Measurements from ENCODE around the gene NTHL1.
"Not testable (repeated sequence)": the region's sequence is repeated elsewhere in the genome, so short reads cannot be mapped to it uniquely, and the experiment has no call there.

NTHL1 gene

DNA sequence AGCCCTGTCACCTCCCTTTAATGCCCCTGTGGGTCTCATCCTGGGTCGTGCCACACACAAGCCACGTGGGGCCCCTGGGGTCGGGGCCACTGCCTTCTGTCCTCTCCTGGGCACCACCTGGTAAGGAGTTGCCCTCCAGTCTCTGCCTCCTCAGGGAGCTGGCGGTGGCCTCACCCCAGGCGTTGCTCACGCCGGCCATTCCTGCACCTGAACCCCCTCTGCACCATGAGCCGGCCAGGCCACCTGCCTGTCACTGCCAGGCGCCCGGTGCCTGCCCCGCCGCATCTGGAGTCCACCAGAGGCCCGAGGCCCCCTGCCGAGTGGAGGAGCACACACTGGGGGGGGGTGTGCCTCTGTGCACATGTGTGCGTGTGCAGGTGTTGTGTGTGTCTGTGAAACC, 10.5 kb downstream of the NTHL1 start:
- Histone ChIP-seq H3K36me3 (ENCODE audit: control insufficient read depth, insufficient read depth, low read length, severe bottlenecking) (no peaks in the 10 kb centered on the region), H3K4me3 (ENCODE audit: low read length) (no peak overlapping the region), H3K27me3 (replicated peaks; ENCODE audit: control insufficient read depth, insufficient read depth, low read length) (no peaks in the 10 kb centered on the region), H3K9ac (ENCODE audit: low read length) (no peak overlapping the region), H3K9me3 (ENCODE audit: control insufficient read depth, low read length) (no peaks in the 10 kb centered on the region), H3K4me1 (ENCODE audit: control insufficient read depth, insufficient read depth, low read length) (peaks cover 46% of the 10 kb centered on the region)
- no peak for DNase-seq (ENCODE audit: low read depth)

DNA sequence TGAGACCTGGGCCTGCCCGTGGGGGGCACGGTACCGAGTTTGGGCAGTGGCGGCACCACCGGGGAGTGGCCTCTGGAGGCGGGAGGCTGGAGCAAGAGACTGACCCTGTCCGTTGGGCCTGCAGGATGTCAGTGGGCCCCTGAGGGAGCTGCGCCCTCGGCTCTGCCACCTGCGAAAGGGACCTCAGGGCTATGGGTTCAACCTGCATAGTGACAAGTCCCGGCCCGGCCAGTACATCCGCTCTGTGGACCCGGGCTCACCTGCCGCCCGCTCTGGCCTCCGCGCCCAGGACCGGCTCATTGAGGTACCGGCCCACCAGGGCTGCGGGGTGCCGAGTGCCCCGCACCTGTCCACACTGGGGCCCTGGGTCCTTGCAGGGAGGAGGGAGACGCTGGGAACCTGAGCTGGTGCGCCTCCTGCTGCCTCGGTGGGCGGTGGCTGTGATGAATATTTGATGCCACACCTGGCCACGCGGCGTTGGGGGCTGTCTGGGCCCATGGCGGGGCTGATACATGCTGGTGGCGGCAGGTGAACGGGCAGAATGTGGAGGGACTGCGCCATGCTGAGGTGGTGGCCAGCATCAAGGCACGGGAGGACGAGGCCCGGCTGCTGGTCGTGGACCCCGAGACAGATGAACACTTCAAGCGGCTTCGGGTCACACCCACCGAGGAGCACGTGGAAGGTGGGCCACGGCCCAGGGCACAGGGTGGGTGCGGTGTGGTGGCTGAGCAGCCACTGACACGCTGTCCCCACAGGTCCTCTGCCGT, 11.3 kb downstream of the NTHL1 start:
- H3K4me3 ChIP-seq (ENCODE audit: low read length): no peak overlapping the region
- H3K9ac ChIP-seq (ENCODE audit: low read length): peak overlapping the region; percentile 82
- H3K4me1 ChIP-seq (ENCODE audit: control insufficient read depth, insufficient read depth, low read length): peaks cover 46% of the 10 kb centered on the region
- DNase-seq (ENCODE audit: low read depth): no peak
- H3K9me3 ChIP-seq (ENCODE audit: control insufficient read depth, low read length): no peaks in the 10 kb centered on the region
- no peaks in the 10 kb centered on the region for H3K36me3 ChIP-seq (ENCODE audit: control insufficient read depth, insufficient read depth, low read length, severe bottlenecking)
- H3K27me3 ChIP-seq (replicated peaks; ENCODE audit: control insufficient read depth, insufficient read depth, low read length): no peaks in the 10 kb centered on the region

DNA sequence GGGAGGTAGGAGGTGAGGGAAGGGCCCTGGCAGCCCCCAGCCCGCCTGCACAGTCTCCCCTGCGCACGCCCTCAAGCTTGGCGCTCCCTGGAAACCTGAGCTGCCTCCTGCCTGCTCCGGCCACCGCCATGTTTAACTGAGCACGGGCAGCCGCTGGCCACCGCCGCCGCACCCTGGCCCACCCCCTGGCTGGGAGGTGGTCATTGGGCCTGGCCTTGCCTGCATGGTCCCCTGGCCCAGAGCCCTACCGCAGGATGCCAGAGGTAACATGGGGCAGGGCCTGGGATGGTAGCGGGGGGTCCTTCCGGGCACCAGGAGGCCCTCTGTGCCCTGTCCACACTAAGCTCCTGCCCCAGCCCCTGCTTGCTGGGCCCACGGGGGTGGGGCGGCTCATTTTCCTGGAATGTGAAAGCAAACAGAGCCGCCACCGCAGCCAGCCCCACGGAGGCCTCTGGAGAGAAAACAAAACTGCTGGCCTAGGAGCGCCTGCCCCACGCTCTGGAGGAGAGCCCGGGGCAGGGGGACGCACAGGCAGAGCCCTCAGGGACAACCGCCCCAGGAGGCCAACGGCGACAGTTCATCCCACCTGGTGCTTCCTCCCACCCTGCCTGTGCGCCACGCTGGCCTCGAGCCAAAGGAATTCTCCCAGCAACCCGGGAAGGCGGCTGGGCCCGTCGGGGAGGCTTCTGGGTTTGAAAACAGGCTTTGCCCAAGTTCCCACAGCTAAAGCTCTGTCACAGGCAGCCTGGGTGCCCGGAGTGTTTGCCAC, 12.0 kb downstream of the NTHL1 start:
- H3K27me3 ChIP-seq (replicated peaks; ENCODE audit: control insufficient read depth, insufficient read depth, low read length): no peaks in the 10 kb centered on the region
- peaks cover 46% of the 10 kb centered on the region for H3K4me1 ChIP-seq (ENCODE audit: control insufficient read depth, insufficient read depth, low read length)
- DNase-seq (ENCODE audit: low read depth): peak; percentile 97
- H3K4me3 ChIP-seq (ENCODE audit: low read length): peak overlapping the region; percentile 54
- H3K9me3 ChIP-seq (ENCODE audit: control insufficient read depth, low read length): no peaks in the 10 kb centered on the region
- peak overlapping the region; percentile 82 for H3K9ac ChIP-seq (ENCODE audit: low read length)
- no peaks in the 10 kb centered on the region for H3K36me3 ChIP-seq (ENCODE audit: control insufficient read depth, insufficient read depth, low read length, severe bottlenecking)

DNA sequence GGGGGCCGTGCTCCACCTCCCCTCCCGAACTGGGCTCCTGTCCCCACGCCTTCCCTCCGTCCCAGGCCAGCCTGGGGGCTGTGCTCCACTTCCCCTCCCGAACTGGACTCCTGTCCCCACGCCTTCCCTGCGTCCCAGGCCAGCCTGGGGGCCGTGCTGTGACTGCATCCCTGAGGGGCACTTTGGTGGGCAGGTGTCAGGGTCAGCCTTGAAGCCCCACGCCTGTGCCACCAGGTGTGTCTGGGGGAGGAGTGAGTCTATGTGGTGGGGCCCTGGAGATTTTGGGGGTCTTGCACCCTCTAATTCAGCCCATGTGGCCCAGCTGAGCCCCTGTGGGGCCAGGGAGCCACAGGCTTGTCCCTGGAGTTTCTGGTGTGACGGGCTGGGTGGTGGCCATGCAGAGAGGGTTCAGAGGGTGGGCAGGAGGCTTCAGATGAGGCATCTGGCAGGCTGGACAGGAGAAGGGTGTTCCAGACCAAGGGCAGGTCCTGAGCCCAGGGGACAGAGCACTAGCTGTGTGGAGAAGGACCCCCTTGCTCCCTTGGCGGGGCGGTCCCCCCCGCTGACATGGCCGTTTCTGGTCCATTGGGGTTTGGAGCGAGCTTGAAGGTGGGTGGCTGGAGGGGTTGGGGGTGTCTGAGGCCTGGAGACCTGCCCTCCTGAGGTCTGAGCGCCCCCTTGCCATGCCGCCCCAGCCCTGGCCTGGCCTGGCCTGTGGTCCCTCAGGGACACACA, 12.8 kb downstream of the NTHL1 start:
- H3K4me1 ChIP-seq (ENCODE audit: control insufficient read depth, insufficient read depth, low read length): peaks cover 46% of the 10 kb centered on the region
- H3K4me3 ChIP-seq (ENCODE audit: low read length): peak overlapping the region; percentile 54

DNA sequence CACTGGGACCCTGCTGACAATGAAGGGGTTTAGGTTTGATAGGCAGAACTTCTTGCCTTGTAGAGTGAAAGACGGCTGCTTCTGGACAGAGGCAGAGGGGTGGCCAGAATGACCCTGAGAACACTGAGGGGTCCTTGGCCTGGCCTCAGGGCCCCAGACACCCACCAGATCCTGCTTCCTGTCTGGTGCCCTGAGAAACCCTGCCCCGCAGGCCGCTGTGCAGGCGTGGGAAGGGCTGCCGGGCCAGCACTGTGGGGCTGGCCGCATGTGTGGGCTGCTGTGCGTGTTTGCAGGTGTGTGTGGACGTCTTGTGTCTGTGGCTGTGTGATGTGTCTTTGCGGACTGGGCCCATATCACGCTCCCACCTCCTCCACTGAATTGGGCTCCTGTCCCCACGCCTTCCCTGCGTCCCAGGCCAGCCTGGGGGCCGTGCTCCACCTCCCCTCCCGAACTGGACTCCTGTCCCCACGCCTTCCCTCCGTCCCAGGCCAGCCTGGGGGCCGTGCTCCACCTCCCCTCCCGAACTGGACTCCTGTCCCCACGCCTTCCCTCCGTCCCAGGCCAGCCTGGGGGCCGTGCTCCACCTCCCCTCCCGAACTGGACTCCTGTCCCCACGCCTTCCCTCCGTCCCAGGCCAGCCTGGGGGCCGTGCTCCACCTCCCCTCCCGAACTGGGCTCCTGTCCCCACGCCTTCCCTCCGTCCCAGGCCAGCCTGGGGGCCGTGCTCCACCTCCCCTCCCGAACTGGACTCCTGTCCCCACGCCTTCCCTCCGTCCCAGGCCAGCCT, 13.5 kb downstream of the NTHL1 start:
- H3K9me3 ChIP-seq (ENCODE audit: control insufficient read depth, low read length); H3K36me3 ChIP-seq (ENCODE audit: control insufficient read depth, insufficient read depth, low read length, severe bottlenecking); H3K27me3 ChIP-seq (replicated peaks; ENCODE audit: control insufficient read depth, insufficient read depth, low read length): not testable (repeated sequence)
- Histone ChIP-seq H3K4me3 (ENCODE audit: low read length) (peak overlapping the region; percentile 12), H3K4me1 (ENCODE audit: control insufficient read depth, insufficient read depth, low read length) (peaks cover 38% of the 10 kb centered on the region), H3K9ac (ENCODE audit: low read length) (peak overlapping the region; percentile 82)
- peak; percentile 50 for DNase-seq (ENCODE audit: low read depth)

More for the DNA sequence above, 12.8 kb downstream of the NTHL1 start:
- no peaks in the 10 kb centered on the region for H3K36me3 ChIP-seq (ENCODE audit: control insufficient read depth, insufficient read depth, low read length, severe bottlenecking)
- peak; percentile 26 for DNase-seq (ENCODE audit: low read depth)
- no peaks in the 10 kb centered on the region for H3K9me3 ChIP-seq (ENCODE audit: control insufficient read depth, low read length)
- no peaks in the 10 kb centered on the region for H3K27me3 ChIP-seq (replicated peaks; ENCODE audit: control insufficient read depth, insufficient read depth, low read length)
- peak overlapping the region; percentile 82 for H3K9ac ChIP-seq (ENCODE audit: low read length)

DNA sequence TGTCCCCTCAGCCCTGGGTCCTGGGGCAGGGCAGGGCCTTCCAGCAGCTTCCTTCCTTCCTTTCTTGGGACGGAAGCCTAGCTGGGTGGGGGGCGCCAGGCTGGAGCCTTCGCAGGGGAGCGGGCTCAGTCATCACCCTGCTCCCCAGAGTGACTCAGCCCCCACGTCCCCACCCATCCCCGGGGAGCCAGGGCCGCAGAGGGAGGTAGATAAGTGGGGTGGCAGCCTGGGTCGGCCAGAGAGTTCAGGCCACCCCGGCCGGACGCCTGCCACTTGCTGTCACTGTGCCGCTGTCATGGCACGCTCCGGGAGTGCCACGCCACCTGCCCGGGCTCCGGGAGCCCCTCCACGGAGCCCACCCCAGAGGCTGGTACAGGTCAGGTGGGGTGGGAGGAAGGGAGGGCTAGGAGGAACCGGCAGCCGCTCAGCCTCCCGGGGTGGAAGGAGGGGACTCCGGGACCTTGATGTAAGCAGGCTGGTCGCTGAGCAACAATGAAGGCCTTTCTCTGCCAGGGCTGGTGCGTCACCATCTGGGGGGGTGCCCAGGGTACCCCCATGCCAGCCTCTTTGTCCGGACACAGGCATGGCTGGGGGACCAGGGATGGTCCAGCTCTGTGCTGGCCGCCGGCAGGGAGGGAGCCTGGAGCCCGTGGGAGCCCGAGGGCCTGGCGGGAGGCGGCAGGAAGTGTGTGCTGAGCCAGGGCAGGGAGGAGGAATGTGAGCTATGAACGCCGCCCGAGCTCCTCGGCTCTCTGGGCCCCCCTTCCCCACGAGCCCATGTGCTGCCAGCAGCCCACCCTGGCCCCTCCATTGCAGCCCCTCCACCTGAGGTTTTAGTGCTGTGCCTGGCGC, 14.4 kb downstream of the NTHL1 start:
- peak; percentile 87 for DNase-seq (ENCODE audit: low read depth)
- Histone ChIP-seq H3K4me3 (ENCODE audit: low read length) (peak overlapping the region; percentile 12), H3K9me3 (ENCODE audit: control insufficient read depth, low read length) (no peaks in the 10 kb centered on the region), H3K36me3 (ENCODE audit: control insufficient read depth, insufficient read depth, low read length, severe bottlenecking) (no peaks in the 10 kb centered on the region), H3K4me1 (ENCODE audit: control insufficient read depth, insufficient read depth, low read length) (peaks cover 31% of the 10 kb centered on the region), H3K27me3 (replicated peaks; ENCODE audit: control insufficient read depth, insufficient read depth, low read length) (no peaks in the 10 kb centered on the region), H3K9ac (ENCODE audit: low read length) (peak overlapping the region; percentile 76)

DNA sequence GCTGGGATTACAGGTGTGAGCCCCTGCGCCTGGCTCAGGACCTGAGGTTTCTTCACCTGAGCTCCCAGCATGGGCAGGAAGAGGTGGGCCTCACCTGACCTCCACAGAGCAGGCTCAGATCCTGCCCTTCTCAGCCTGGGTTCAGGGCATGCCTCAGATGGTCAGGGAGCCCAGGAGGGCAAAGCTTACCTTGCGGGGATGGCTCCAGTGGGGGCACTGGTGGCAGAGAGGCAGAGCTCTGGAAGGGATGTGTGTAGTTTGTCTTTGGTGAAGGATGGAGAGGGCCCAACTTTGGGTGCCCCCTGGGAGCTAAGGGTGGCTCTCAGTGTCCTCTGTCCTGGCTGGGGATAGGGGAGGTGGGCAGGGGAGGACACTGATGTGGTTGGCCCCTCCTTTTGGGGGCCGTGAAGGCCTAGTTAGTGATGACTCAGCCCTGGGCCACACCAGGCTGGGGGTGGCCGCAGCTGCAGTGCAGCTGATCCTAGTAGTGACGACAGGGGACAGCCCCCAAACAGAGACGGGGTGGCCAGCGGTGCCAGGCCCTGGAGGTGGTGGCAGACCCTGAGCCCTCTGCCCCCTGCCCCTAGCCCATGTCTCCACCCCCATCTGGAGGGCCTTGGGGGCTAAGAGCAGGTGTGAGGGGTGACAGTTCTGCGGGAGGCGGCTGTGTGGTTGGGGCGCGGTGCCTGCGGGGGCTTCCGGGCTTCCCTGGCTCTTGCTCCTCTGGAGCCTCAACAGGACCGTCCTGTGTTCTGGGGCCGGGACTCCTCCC, 15.2 kb downstream of the NTHL1 start:
- Histone ChIP-seq H3K9ac (ENCODE audit: low read length) (no peak overlapping the region), H3K9me3 (ENCODE audit: control insufficient read depth, low read length) (no peaks in the 10 kb centered on the region), H3K27me3 (replicated peaks; ENCODE audit: control insufficient read depth, insufficient read depth, low read length) (no peaks in the 10 kb centered on the region), H3K4me1 (ENCODE audit: control insufficient read depth, insufficient read depth, low read length) (peaks cover 39% of the 10 kb centered on the region), H3K4me3 (ENCODE audit: low read length) (no peak overlapping the region), H3K36me3 (ENCODE audit: control insufficient read depth, insufficient read depth, low read length, severe bottlenecking) (no peaks in the 10 kb centered on the region)
- DNase-seq (ENCODE audit: low read depth): peak; percentile 49

DNA sequence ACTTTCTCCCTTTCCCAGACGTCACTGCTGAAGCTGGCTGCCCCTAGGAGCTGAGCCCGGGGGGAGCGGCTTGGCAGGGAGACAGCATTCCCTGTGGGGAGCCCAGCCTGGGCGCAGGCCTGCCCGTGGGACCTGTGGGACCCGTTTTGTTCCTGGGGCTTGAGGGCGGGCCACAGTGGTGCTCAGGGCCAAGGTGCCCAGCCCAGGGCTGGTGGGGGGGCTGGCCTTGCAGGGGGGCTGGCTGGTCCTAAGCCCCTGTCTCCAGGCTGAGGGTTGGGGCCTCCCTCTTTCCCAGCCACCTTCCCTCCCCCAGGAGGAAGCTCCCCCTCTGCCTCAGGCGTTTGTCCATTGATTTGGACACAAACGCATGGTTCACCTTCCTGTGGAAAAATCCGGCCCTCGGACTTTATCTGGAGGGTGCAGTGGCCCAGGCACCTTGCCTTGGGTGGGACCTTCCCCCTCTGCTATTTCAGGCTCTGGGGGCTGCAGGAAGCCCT, 16.5 kb downstream of the NTHL1 start:
- Histone ChIP-seq H3K4me3 (ENCODE audit: low read length) (no peak overlapping the region), H3K9ac (ENCODE audit: low read length) (no peak overlapping the region), H3K36me3 (ENCODE audit: control insufficient read depth, insufficient read depth, low read length, severe bottlenecking) (no peaks in the 10 kb centered on the region), H3K27me3 (replicated peaks; ENCODE audit: control insufficient read depth, insufficient read depth, low read length) (no peaks in the 10 kb centered on the region), H3K9me3 (ENCODE audit: control insufficient read depth, low read length) (no peaks in the 10 kb centered on the region), H3K4me1 (ENCODE audit: control insufficient read depth, insufficient read depth, low read length) (peaks cover 38% of the 10 kb centered on the region)
- DNase-seq (ENCODE audit: low read depth): no peak

DNA sequence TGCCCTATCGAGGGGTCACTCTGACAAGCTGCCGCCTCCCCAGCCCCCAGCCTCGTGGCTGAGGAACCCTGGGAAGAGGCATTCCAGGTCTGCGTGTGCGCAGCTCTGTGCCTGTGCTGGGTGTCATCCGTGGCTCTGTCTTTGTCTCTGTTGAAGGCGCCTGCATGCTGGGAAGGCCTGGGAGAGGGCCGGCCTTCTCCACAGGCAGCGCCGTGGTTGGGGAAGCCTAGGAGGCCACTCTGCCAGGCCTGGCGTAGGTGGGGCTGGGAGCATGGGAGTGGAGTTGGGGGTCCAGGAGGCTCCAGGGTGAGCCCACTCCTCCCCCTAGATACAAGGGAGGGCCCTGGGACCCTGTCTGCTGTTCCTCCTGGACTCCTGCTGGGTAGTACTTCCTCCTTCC, 17.6 kb downstream of the NTHL1 start:
- Histone ChIP-seq H3K36me3 (ENCODE audit: control insufficient read depth, insufficient read depth, low read length, severe bottlenecking) (no peaks in the 10 kb centered on the region), H3K9ac (ENCODE audit: low read length) (no peak overlapping the region), H3K4me3 (ENCODE audit: low read length) (no peak overlapping the region), H3K27me3 (replicated peaks; ENCODE audit: control insufficient read depth, insufficient read depth, low read length) (no peaks in the 10 kb centered on the region), H3K4me1 (ENCODE audit: control insufficient read depth, insufficient read depth, low read length) (peaks cover 27% of the 10 kb centered on the region), H3K9me3 (ENCODE audit: control insufficient read depth, low read length) (no peaks in the 10 kb centered on the region)
- no peak for DNase-seq (ENCODE audit: low read depth)

Measured in adipocyte (in vitro differentiated cells).